ENCODE results near the gene GGT7. TPM values are rescaled to one million over a fixed set of nuclear protein-coding genes. Genes with fewer than 3 reads are reported as not detected.

The GGT7 gene
- total RNA-seq, 1 experiment from 2014 or later: 6.5 TPM

GRCh38 chr20:34896086-34896621 lies 23.5 kb upstream of the GGT7 start:
- intact Hi-C loops (cut with micrococcal nuclease; ENCODE audit: unreplicated experiment): no loop called here
- Histone ChIP-seq H3K4me2 (no peak overlapping the region), H3K9me3 (ENCODE audit: insufficient read depth, low read depth) (no peaks in the 10 kb centered on the region), H3F3A (ENCODE audit: insufficient read depth, low read depth) (peaks cover 25% of the 10 kb centered on the region), H3K4me1 (replicated peaks; ENCODE audit: insufficient read depth) (peaks cover 26% of the 10 kb centered on the region), H3K36me3 (ENCODE audit: low read depth) (peaks cover 10% of the 10 kb centered on the region; the same call in 1 of the 2 replicates), H3K27ac (no peak overlapping the region), H3K4me3 (no peak overlapping the region), H3K79me2 (ENCODE audit: low read depth) (peaks cover 48% of the 10 kb centered on the region), H2AFZ (no peak overlapping the region), H3K9me2 (ENCODE audit: insufficient read depth) (no peaks in the 10 kb centered on the region), H4K20me1 (ENCODE audit: insufficient read depth) (no peaks in the 10 kb centered on the region), H3K27me3 (ENCODE audit: insufficient read depth, low read depth) (no peaks in the 10 kb centered on the region)
- ChIA-PET CTCF (no interaction called here), POLR2A (ENCODE audit: unreplicated experiment) (no interaction called here)
- DNase-seq: no peak
- BruUV-seq (replicated peaks): no TSS peak
- TF ChIP-seq CTCF (conservative IDR thresholded peaks at IDR 0.05) (no peak), EZH2 (IDR thresholded peaks at IDR 0.05; ENCODE audit: low read depth) (no peak)

- DNase-seq: no peak
- Histone ChIP-seq H3K36me3 (ENCODE audit: low read depth) (peaks cover 3% of the 10 kb centered on the region; the same call in 1 of the 2 replicates), H4K20me1 (ENCODE audit: insufficient read depth) (no peaks in the 10 kb centered on the region), H3K9me3 (ENCODE audit: insufficient read depth, low read depth) (no peaks in the 10 kb centered on the region), H3K4me2 (no peak overlapping the region), H3K79me2 (ENCODE audit: low read depth) (peaks cover 47% of the 10 kb centered on the region), H3K9me2 (ENCODE audit: insufficient read depth) (no peaks in the 10 kb centered on the region), H3K4me3 (no peak overlapping the region), H3K27ac (no peak overlapping the region), H3K4me1 (replicated peaks; ENCODE audit: insufficient read depth) (peaks cover 33% of the 10 kb centered on the region), H2AFZ (no peak overlapping the region), H3F3A (ENCODE audit: insufficient read depth, low read depth) (peaks cover 32% of the 10 kb centered on the region), H3K27me3 (ENCODE audit: insufficient read depth, low read depth) (no peaks in the 10 kb centered on the region)
- no TSS peak for BruUV-seq (replicated peaks)
- TF ChIP-seq EZH2 (IDR thresholded peaks at IDR 0.05; ENCODE audit: low read depth): no peak
- no peak for TF ChIP-seq CTCF (conservative IDR thresholded peaks at IDR 0.05)
- ChIA-PET CTCF (interaction anchor here (0.8 kb wide), 1 partner anchor 16 kb away, joined by 4 read pairs; no protein-coding TSS in a partner anchor), POLR2A (ENCODE audit: unreplicated experiment) (no interaction called here)
- intact Hi-C loops (cut with micrococcal nuclease; ENCODE audit: unreplicated experiment): no loop called here
Observed at GRCh38 chr20:34895465-34895864, 22.8 kb upstream of the GGT7 start.

GRCh38 chr20:34894723-34895122 lies 22.1 kb upstream of the GGT7 start:
- ChIA-PET POLR2A (ENCODE audit: unreplicated experiment) (no interaction called here), CTCF (interaction anchor here (0.8 kb wide), 1 partner anchor 17 kb away, joined by 4 read pairs; no protein-coding TSS in a partner anchor)
- H3F3A ChIP-seq (ENCODE audit: insufficient read depth, low read depth): peaks cover 40% of the 10 kb centered on the region
- intact Hi-C loops (cut with micrococcal nuclease; ENCODE audit: unreplicated experiment): no loop called here
- no peak overlapping the region for H3K4me3 ChIP-seq
- no peaks in the 10 kb centered on the region for H3K9me3 ChIP-seq (ENCODE audit: insufficient read depth, low read depth)
- H3K27me3 ChIP-seq (ENCODE audit: insufficient read depth, low read depth): no peaks in the 10 kb centered on the region
- H3K4me1 ChIP-seq (replicated peaks; ENCODE audit: insufficient read depth): peaks cover 38% of the 10 kb centered on the region
- peaks cover 54% of the 10 kb centered on the region for H3K79me2 ChIP-seq (ENCODE audit: low read depth)
- no peak overlapping the region for H3K4me2 ChIP-seq
- BruUV-seq (replicated peaks): no TSS peak
- peaks cover 9% of the 10 kb centered on the region; the same call in 1 of the 2 replicates for H3K36me3 ChIP-seq (ENCODE audit: low read depth)
- DNase-seq: no peak
- H4K20me1 ChIP-seq (ENCODE audit: insufficient read depth): no peaks in the 10 kb centered on the region
- TF ChIP-seq CTCF (conservative IDR thresholded peaks at IDR 0.05) (no peak), EZH2 (IDR thresholded peaks at IDR 0.05; ENCODE audit: low read depth) (no peak)
- no peak overlapping the region for H2AFZ ChIP-seq
- no peak overlapping the region for H3K27ac ChIP-seq
- no peaks in the 10 kb centered on the region for H3K9me2 ChIP-seq (ENCODE audit: insufficient read depth)
